K562 (cell line): Measurements from ENCODE around the gene ROPN1B. TPM values are rescaled to one million over a fixed set of nuclear protein-coding genes. Genes with fewer than 3 reads are reported as not detected.
"Not testable (repeated sequence)": the region's sequence is repeated elsewhere in the genome, so short reads cannot be mapped to it uniquely, and the experiment has no call there.

Source experiments
- ATAC-seq: fragments of 200-7000 bp; cut with Tn5 transposase; 3 replicates; pipeline ENCODE4 v1.9.1; 2020; ENCODE audit warnings: moderate library complexity
- BruUV-seq: library from RNA; stranded (reverse); fragments of 400-500 nt; replicated peaks from 2 replicates; lab custom pipeline; 2021; lab: Mats Ljungman, UMichigan
- CTCF ChIA-PET: fragments of 300-600 bp; formaldehyde crosslinking; extraction: SDS; loops from one replicate; lab custom pipeline; 2021; ENCODE audit warnings: low intra/inter-chr PET ratio; lab: Yijun Ruan, JAX
- POLR2A ChIA-PET: fragments of 300-600, 350-650 bp; sonication (Branson Sonifier 250); formaldehyde crosslinking; extraction: SDS; loops from one replicate; lab custom pipeline; 2021; ENCODE audit warnings: antibody characterized with exemption, inconsistent platforms; lab: Yijun Ruan, JAX
- DNase-seq, 4 experiments: peaks; one replicate each; pipeline versions ENCODE4 v3.0.0 to v3.0.0-alpha.2; 2011 to 2018; ENCODE audit warnings: low spot score in 3 of 4, mixed read lengths in 3 of 4; ENCODE audit errors: extremely low read depth in 1 of 4
- FAIRE-seq: peaks from 2 replicates; lab custom pipeline; 2011; peaks lifted over from hg19 to GRCh38; lab: Jason Lieb, UNC
- H2AFZ ChIP-seq: 2 replicates; pipeline ENCODE4 v1.6.0; 2011; ENCODE audit warnings: low read depth, low read length, control low read depth, inconsistent platforms
- H3K27ac ChIP-seq: fragments of 200-600 bp; 3 replicates; pipeline ENCODE4 v1.8.0; 2011; ENCODE audit warnings: low read depth, mild to moderate bottlenecking, control low read depth, inconsistent platforms, low read length, moderate library complexity, mixed read lengths; ENCODE audit errors: extremely low read depth
- H3K27me3 ChIP-seq, 2 experiments: fragments of 300-600 bp in 1 of 2; 2 replicates in 1 of 2; 3 replicates in 1 of 2; pipeline versions ENCODE4 v1.6.0 to v1.8.0; 2011; ENCODE audit warnings: inconsistent platforms in 2 of 2, low read length in 2 of 2, mild to moderate bottlenecking in 1 of 2, mixed read lengths in 1 of 2, moderate library complexity in 1 of 2; ENCODE audit not compliant: control insufficient read depth in 2 of 2, insufficient read depth in 2 of 2
- H3K36me3 ChIP-seq: fragments of 300-600 bp; 3 replicates; pipeline ENCODE4 v1.8.0; 2011; ENCODE audit warnings: mild to moderate bottlenecking, low read length, inconsistent platforms; ENCODE audit not compliant: control insufficient read depth, insufficient read depth
- H3K4me1 ChIP-seq, 2 experiments: fragments of 200-600 bp in 1 of 2; replicated peaks in 1 of 2; 2 replicates in 1 of 2; 3 replicates in 1 of 2; pipeline versions ENCODE4 v1.5.1 to v1.8.0; 2011; ENCODE audit warnings: inconsistent platforms in 2 of 2, low read length in 2 of 2, mild to moderate bottlenecking in 1 of 2, mixed read lengths in 1 of 2, moderate library complexity in 1 of 2; ENCODE audit not compliant: control insufficient read depth in 2 of 2, insufficient read depth in 2 of 2
- H3K4me2 ChIP-seq: 2 replicates; pipeline ENCODE4 v1.6.1; 2011; ENCODE audit warnings: low read length, control low read depth, inconsistent platforms, mixed read lengths; ENCODE audit not compliant: insufficient read depth
- H3K4me3 ChIP-seq: fragments of 200-600 bp; sonication (generic), shearing (Covaris generic); 2 replicates; pipeline ENCODE4 v1.5.1; 2016; ENCODE audit warnings: control low read depth, inconsistent platforms
- H3K79me2 ChIP-seq: fragments of 200-600 bp; 3 replicates; pipeline ENCODE4 v1.8.0; 2011; ENCODE audit warnings: low read length, inconsistent platforms; ENCODE audit not compliant: control insufficient read depth, insufficient read depth
- H3K9ac ChIP-seq, 2 experiments: 2 replicates each; pipeline versions ENCODE4 v1.6.0 to v1.6.1; 2011; ENCODE audit warnings: low read depth in 2 of 2, low read length in 2 of 2, control low read depth in 1 of 2, inconsistent platforms in 1 of 2, mild to moderate bottlenecking in 1 of 2, mixed read lengths in 1 of 2; ENCODE audit not compliant: insufficient read depth in 1 of 2
- H3K9me1 ChIP-seq: one replicate; pipeline ENCODE4 v1.6.0; 2011; ENCODE audit warnings: inconsistent platforms, mild to moderate bottlenecking, low read length, moderate library complexity; ENCODE audit not compliant: control insufficient read depth, insufficient read depth
- H3K9me3 ChIP-seq: replicated peaks from 2 replicates; pipeline ENCODE4 v1.5.1; 2011; ENCODE audit warnings: low read depth, low read length, inconsistent platforms; ENCODE audit not compliant: control insufficient read depth, insufficient read depth
- H4K20me1 ChIP-seq: replicated peaks from 2 replicates; pipeline ENCODE4 v1.6.1; 2011; ENCODE audit warnings: low read length, inconsistent platforms, mixed read lengths; ENCODE audit not compliant: control insufficient read depth, insufficient read depth
- REST ChIP-seq, 2 experiments: fragments of 450-650 bp; formaldehyde crosslinking in 1 of 2; IDR thresholded peaks; 2 replicates each; pipeline versions ENCODE4 v1.4.0 to v1.6.1; 2014 to 2020; ENCODE audit warnings: mild to moderate bottlenecking in 2 of 2, borderline replicate concordance in 1 of 2, low read depth in 1 of 2
- WGBS: fragments of 100-300 bp; shearing (Covaris generic); methylation state at CpG from one replicate; pipeline ENCODE4 v1.1.6; 2016; ENCODE audit warnings: low coverage, mixed read lengths; ENCODE audit not compliant: insufficient coverage; ENCODE audit errors: missing lambda C conversion rate; 5-methylcytosine and 5-hydroxymethylcytosine counted together
- in situ Hi-C: fragments of 300-500 bp; cut with MboI; formaldehyde crosslinking; loops from 4 replicates; pipeline ENCODE4 v1.15.0; 2018; ENCODE audit warnings: inconsistent platforms, mixed read lengths
- intact Hi-C: fragments of 100-400 bp; cut with micrococcal nuclease; formaldehyde crosslinking; loops from 2 replicates; pipeline ENCODE4 v1.14.2; 2022
- polyA plus RNA-seq, 8 experiments: library from polyadenylated mRNA; depleted of rRNA in 4 of 8; stranded (reverse) in 5 of 8; unstranded in 3 of 8; fragments of >200 nt; fragmentation: Nextera tagmentation in 2 of 8; fragmentation: Illumina TruSeq in 1 of 8; extraction: Ambion mirVana in 2 of 8; extraction: Trizol in 1 of 8; gene quantifications; 2 replicates each; pipeline versions ENCODE4 v1.2.1 to v1.2.3, GENCODE V29; 2011 to 2014; ENCODE audit warnings: inconsistent platforms in 1 of 8, missing spikeins in 1 of 8
- total RNA-seq, 7 experiments: library from RNA; depleted of rRNA in 6 of 7; stranded (reverse); fragments of >200 nt in 6 of 7; fragmentation: Illumina TruSeq in 2 of 7; extraction: Trizol in 2 of 7; gene quantifications; 2 replicates each; pipeline versions ENCODE4 v1.2.1 to v1.2.3, GENCODE V29; 2011 to 2021; ENCODE audit warnings: low replicate concordance in 1 of 7

ROPN1B gene
- total and polyA plus RNA-seq, 9 of the 15 experiments (the other 6 are each of a cell fraction or from before 2014, with no cell fraction given), result not detected

GRCh38 chr3:125971997-125972944, 3.3 kb downstream of the ROPN1B start (continued):
- TF ChIP-seq REST (IDR thresholded peaks at IDR 0.05; ENCODE audit: borderline replicate concordance), result peak; percentile 6; the same call in 1 of the 2 replicates
- not testable (repeated sequence) for TF ChIP-seq REST (CRISPR knock-in tag; IDR thresholded peaks at IDR 0.05; ENCODE audit: low read depth)

GRCh38 chr3:125975245-125976002, 6.4 kb downstream of the ROPN1B start:
- intact Hi-C loops, in situ Hi-C loops, H3K9ac ChIP-seq, H3K4me2 ChIP-seq, H3K79me2 ChIP-seq, H3K4me1 ChIP-seq, H4K20me1 ChIP-seq, POLR2A ChIA-PET, H3K4me3 ChIP-seq, H2AFZ ChIP-seq, H3K27ac ChIP-seq, H3K9me1 ChIP-seq, BruUV-seq, FAIRE-seq, H3K36me3 ChIP-seq, H3K27me3 ChIP-seq, ATAC-seq, DNase-seq, H3K9me3 ChIP-seq, CTCF ChIA-PET: not testable (repeated sequence)
- 3% methylated on average over 2 of the region's 9 CpGs for WGBS

GRCh38 chr3:125976003-125976390, 7.0 kb downstream of the ROPN1B start:
- in situ Hi-C loops, H2AFZ ChIP-seq, DNase-seq, H4K20me1 ChIP-seq, H3K4me3 ChIP-seq, intact Hi-C loops, H3K36me3 ChIP-seq, H3K4me2 ChIP-seq, POLR2A ChIA-PET, H3K9me3 ChIP-seq, CTCF ChIA-PET, BruUV-seq, H3K79me2 ChIP-seq, FAIRE-seq, H3K27ac ChIP-seq, H3K9ac ChIP-seq, H3K9me1 ChIP-seq, ATAC-seq, H3K27me3 ChIP-seq, H3K4me1 ChIP-seq: not testable (repeated sequence)
- WGBS, result 3% methylated on average over 3 of the region's 3 CpGs
